NCI-H2227 (cell line): ENCODE measurements around the gene RARRES1.

Experiments used
- DNase-seq: peaks from one replicate; lab custom pipeline; 2025; ENCODE audit not compliant: unreplicated experiment; lab: John Stamatoyannopoulos, UW

The RARRES1 gene

DNA sequence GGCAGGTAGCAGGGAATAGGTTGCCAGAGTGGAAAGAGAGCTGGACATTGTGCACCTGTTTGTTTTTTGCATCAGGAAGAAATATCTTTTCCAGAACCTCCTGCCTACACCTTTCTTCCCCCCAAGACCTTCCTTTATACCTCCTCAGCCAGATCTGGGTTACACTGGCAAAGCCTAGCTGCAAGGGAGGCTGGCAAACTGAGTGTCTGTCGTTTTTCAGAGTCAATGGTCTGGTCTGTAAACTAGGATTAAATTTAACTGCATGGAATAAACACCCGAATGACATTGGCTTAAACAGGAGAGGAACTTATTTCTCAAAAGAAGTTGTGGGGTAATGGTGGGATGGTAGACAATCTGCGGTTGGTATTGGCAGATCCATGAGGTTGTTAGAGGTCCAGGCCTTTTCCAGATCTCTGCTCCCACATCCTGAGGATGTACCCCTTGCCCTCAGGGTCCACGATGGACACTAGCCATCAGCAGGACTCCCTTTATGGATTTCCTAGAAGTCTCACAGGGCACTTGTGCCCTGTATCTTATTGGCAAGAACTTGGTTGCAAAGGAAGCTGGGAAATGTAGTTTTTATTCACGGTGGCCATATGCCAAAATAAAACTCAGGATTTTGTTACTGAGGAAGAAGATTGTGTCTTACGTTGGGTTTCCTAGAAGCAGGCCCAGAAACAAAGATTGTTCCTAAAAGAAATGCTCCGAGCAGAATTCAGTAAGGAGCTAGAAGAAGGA is 3.2 kb upstream of the RARRES1 start:
- DNase-seq = no peak

DNA sequence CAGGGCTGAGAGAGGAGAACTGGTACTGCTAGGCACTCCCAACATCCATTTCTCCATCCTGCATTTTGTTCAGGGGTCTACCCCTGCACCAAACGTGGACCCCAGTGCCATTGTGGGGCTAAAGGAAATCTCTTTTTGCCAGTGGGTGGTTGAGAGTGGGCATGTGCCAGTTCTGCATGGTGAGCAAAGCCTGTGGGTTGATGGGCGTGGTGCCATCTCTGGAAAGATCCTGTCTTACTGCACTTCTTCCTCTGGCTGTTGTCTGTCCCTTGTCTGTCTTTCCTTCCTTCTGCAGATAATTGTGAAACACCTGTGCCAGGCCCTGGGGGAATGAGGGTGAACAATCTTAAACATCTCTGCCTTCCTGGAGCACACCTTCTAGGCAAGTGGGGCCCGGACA is 1.4 kb upstream of the RARRES1 start:
- no peak for DNase-seq

DNA sequence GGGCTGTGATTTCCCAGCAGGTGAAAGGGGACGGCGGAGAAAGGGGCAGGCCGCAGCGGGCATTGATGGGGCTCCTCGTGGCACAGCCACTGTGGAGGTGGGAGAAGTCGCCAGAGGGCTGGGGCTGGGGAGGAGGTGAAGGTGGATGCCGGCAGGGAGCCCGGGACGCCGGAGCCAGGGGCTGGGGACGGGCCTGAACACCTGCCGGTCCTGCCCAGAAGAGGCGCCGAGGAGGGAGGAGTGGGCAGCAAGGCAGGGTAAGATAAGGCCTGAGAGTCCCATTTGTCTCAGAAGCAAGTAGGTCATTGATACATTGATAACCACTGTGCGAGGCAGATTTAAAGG is 571 bp upstream of the RARRES1 start:
- no peak for DNase-seq

DNA sequence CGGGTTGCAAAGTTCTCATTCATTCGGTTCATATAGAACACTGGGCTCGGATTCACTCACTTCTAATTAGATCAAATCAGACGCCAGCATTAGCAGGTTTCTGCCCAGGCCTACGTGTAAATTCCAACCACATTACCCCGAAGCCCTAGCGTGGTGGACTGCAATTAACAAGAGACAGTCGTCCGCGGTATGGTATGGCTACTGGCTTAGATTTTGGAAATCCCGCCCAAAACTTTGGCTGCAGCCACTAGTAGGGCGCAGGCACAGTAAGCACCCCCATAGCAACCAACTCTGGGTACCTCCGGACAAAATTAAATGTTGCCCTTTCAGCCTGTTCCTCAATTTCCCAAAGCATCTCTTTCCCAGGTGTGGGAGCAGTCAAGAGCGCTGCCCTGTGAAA is 771 bp downstream of the RARRES1 start:
- DNase-seq = no peak

DNA sequence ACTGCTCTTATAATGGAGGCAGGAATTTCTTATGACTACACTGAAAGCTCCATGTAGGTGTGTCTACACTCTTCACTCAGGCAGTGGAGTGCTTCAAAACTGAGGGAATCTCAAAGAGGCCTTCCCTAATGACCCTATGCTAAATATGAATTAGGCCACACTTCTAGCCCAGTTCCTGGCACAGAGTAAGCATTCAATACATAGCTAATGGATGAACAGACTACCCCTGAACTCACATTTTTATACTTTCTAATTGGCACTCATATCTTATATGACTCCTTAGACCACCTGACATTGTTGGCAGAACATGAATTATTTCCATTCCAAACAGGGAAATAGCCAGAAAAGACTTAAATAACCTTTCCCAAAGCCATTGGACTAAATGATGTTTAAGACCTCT is 3.4 kb downstream of the RARRES1 start:
- DNase-seq = no peak

DNA sequence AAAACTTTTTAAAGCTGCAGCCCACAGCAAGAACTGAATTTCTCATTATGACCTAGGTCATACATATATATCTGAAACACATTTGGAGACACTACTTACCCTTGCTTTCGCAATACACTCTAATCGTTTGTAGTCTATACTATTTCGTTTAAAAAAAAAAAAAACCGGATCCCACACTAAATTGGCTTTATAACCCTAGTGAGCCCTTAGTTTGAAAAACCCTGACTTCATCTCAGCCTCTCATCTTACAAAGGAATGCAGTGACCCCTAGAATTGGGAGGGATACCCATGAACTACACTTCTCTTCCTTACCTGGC is 4.2 kb downstream of the RARRES1 start:
- DNase-seq = no peak

DNA sequence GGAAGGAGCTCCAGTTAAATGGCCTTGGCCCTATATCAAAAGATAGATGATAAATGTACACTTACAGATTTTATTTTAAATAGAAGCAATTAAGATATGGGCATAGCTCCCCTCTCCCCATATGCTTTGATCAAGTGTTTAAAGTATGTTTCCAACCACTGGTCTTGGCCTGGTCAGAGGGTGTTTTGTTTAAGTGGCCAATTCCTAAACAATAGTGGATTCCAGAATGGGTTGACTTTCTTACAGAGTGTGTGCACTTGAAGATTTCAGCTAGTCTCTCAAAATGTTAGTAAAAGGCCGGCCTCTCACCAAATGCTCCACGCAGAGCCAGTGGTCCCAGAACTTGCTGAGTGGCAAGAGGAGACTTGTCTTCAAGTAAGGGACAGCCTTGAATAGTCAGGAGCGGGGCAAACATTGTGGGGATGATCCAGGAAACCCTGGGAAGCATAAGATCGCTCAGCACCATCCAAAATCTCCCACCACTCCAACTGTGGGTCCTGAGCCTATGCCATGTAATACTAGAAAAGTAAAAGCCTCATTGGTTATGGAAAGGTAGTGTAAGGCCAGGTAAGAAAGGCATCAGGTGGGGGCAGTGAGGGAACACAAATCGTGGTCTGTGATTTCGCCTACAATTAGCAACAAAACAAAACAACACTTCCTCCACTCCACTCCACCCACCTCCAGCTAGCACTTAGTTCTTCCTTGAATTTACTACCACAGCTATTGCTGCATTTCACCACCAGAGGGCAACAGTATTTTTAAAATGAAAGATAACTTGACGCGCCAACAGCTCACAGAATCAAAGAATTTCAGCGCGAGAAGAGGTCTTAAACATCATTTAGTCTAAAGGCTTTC is 4.8 kb downstream of the RARRES1 start:
- peak; percentile 62 for DNase-seq

DNA sequence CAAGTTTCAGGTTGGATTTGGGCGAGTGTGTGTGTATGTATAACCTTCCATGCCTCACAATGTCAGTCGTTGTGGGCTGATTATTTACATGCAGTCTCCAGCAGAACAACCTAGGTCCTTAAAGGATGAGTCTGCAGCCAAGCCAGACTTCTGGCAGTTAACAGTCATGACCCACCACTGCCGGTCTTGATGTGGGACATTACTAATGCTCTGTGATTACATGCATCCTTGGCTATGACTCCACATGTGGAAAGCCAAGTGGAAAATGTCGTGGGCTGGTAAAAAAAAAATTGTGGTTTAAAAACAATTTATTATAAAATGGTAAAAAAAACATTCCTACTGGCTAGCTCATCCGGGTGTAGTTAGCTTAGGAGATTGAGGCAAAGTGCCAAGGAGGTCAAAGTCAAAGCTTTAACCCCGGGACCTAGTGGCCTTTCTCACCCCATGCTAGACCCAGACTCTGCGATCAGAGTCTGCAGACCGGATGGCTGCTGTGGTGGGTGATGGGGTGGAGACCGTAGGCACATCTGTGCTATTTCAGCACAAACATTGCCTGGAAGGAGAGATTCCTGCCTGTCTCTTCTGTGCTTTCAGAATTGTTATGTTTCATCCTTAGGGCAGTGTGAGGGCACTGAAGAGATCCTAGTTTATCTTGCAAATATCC is 6.8 kb downstream of the RARRES1 start:
- DNase-seq = no peak

DNA sequence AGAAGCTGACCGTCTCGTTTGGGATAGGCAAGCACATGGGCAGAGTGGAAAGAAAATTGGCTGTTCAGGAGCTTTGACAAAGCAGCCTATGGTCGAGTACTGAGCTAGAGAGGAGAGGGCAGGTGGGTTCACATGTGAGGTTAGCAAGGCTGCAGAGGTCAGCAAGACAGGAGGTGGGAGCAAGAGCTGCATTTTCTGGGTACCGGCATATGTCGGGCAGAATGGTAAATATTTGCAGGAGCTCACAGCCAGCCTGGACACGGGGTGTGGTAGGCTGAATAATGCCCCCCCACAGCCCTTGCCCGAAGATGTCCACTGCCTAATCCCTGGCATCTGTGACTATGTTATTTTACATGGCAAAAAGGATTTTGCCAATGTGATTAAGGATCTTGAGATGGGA is 8.3 kb downstream of the RARRES1 start:
- DNase-seq = no peak

DNA sequence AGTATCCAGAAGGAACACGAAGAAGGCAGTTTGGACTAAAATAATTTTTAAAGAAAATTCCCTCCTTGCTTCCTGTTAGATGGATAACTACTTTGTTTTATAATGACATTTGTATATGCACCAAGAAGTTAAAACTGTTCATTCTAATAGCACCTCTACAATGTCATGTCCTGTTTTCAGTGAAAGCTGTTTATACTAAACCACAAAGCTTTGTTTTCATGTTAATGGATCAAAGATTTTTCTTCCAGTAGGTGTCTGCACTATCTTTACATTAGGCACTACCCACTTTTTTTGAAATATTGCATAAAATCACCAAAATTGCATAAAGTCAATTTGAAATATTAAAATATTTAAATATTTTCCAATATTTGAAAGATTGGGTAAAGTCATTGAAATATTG is 10.1 kb downstream of the RARRES1 start:
- DNase-seq = no peak

DNA sequence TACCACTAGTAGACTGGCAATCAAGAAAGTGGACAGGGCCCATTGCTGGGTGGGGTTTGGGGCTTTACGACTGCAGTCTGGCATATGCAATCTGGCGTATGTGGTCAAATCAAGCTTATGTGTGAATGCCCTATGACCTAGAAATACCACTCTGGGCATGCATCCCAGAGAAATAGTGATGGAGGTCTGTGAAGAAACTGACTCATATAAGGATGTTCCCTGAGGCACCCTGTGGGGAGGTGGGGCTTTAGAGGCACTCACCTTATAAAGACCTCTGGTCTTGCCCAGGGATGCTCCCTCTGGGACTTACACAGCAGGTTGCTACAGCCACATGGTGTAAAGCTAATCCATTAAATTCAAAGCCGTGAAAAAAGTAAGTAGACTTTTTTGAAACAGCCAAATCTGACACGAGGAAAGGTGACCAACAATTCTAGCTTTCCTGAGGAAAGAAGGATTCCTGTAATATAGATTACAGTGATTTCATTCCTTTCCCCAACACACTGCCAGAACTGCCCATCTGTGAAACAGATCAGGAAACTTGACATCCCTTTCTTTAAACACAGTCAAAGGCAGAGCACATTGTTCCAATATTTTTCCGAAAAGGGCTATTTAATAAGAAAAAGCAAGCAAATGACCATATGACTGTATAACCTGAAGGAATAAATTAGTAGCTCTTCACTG is 13.6 kb downstream of the RARRES1 start:
- no peak for DNase-seq

DNA sequence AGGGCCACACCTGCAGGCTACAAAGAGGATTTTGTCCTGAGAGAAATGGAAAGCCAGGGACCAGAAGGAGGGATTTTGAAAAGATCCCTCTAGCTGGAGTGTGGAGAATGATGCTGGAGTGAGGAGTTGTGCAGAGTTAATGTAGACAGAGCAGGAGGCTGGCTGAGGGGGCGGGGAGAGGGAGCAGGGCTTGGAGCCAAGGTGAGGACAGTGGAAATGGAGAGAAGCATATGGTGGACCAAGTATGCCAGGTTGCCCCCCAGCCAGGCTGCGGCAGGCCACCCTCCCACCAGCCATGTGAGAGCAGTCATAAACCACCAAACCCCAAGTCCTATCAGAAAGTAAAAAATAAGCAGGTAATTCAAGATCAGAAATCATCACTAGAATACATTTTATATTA is 14.7 kb downstream of the RARRES1 start:
- no peak for DNase-seq

DNA sequence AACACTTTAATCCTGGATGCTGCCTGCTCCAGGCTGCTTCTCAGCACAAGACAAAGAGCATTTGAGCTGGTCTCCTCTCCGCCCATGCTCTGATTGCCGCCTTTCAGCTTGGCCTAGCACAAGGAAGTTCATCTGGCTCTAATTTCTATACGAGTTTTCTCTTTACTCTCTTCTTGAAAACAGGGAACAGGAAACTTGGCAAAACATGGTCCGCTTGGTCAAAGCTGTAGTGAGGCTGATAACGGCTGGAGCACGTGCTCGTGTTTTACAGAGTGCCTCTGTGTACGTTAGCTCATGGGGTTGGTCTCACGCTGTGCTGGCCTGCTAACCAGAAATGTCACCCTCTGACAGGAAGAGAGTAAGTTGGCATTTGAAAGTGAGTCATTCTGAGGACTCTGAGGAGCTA is 19.2 kb downstream of the RARRES1 start:
- no peak for DNase-seq

DNA sequence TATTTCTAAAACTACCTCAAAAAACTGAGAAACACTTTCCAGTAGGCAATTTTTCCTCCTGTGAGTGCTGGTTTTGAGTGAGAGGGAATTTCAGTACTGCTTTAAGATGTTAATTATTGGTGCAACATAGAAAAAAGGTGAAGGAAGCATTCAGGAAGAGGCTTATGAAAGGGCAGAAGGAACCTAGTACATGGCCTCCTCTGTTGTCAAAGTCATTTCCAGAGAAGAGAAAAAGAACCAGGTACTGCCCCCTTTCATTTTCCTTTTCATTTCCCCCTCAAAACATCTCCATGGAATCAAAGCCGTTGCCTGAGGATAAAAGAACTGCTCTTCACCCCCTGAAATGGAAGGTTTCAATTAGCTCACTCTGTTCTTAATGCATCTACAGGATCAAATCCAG is 19.8 kb downstream of the RARRES1 start:
- no peak for DNase-seq

DNA sequence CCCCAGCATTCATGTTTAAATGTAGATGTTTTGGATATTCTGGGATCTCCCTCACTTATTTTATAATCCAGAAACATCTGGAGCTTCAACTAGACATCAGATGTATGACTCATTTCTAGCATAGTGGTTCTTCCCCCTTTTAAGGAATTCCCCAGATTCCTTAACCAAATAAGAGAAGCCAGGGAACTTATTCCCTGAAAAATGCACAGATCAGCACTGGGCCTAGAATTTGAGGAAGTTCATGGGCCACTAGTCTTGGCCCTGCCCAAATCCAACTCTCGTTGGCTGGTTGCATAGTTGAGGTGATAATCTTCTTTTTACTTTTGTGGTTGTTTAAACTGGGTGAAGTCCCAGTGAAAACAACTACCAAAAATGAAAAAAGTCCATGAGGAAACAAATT is 20.4 kb downstream of the RARRES1 start:
- DNase-seq = no peak

DNA sequence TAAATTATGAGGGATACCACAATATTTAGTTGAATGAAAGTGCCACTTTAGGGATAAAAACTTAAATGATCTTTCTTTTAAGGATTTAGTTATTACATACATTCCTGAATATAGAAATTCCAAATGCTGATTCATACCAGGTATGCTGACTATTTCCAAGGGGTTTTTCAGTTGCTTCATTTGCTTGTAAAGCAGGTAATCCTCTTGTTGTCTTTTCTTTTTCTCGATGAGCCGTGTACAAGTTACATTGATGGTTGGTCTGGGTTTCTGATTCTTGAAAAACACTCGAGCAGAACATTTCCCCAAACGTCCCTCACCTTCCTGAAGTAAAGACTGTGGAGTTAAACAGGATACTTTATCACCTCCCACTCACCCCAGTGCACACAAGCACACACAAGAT is 21.7 kb downstream of the RARRES1 start:
- no peak for DNase-seq

DNA sequence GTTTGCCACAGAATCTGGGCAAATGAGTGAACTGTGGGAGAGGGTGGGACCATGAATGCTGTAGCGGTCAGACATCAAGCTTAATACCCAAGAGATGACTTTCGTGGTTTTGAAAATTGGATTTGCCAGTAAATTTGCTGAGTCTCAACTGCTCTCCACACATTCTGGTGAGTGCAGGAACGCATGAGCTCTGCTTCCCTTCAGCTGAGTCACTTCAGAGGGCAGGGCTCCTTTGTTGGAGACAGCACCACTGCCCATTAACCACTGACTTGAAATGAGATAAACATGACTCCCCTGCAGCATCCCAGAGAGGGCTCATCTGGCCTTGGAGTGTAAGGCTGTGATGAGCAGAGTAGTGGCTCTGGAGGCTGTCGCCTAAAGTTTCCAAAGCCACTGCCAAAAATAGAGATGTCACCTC is 22.6 kb downstream of the RARRES1 start:
- DNase-seq = no peak

DNA sequence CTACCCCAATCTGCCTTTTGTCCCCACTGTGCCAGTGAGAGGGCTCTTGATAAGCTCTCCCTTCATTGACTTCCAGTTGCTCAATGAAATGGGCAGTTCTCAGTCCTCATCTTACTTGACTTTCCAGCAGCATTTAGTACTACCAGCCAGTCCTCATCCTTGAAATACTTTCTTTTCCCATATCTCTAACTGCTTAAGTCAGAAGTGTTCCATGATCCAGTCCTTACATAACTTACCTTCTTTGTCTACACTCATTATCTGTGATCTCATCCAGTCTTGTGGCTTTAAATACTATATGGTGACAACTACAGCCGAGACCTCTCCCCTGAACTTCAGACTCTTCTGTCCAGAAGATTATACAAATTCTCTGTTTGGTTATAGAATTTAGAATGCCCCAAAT is 28.7 kb downstream of the RARRES1 start:
- DNase-seq = no peak

DNA sequence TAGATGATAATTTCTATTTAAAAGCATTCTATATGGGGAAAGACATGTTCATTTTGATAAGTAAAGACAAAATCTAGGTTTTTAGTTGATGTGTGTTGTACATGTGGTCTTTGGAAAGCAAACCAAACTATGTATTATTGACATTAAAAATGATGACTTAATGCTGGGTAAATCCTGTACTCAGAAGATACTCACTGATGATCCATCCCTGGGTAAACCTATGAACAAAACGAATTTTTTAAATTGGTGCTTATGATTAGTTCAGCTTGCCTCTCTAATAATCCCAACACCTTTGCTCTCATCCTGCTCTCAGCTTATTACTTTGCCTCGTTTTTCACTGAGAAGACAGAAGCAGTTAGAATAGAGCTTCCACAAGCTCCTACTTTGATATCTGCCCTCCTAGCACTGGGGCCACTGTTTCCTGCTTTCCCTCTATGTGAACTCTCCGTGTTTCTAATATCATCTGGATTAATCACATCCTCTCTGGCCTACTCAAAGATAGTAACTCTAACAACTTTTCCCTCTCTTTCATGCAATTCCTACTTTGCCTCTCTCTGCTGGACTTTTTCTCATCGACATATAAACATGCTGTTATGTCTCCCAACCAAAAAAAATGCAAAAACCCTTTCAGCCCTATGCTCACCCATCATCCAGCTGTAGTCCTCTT is 29.3 kb downstream of the RARRES1 start:
- DNase-seq = no peak

DNA sequence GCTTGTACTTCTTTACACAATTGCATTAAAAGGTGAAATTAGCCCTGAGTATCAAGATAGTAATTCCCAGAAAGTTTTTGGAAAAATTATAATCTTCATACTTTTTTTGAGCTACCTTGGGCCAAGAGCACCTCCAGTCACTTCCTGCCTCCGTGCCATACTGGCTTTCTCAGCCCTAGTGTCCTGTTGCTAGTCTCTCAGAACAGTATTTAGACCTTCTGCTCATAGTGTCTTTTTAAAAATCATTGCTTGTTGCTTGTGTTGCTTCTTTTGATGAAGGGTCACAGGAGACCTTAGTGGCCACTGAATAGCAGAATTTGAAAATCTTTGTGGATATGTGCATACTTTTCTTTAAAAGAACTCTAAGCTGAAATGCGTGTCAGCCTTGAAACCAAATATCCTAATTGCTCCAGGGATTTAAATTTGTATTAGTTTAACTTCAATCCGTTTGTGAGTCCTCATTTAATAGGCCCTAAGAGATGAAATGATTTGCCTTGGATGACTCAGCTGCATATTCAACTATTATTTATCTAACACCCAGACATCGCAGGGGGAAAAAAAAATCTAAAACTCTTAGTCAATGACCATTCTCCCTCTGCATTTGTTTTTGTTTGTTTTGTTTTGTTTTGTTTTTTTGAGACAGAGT is 30.7 kb downstream of the RARRES1 start:
- no peak for DNase-seq

DNA sequence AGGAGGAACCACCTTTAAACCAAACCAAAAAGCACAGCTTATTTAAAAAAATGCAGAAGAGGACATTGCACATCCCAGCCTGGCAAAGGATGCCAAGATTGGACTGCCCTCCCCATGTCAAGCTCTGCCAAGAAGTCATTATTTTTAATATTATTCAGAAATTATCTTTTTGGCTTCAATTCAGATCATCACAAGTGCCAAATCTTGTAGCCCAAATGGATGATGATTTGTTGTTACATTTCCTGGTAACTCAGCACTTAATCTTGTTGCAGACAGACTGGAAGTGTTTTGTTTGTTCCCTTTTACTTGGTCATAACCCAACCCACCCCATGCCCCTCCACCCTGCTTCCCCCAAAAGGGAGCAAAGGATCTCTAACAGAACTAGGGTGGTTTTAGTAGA is 31.7 kb downstream of the RARRES1 start:
- no peak for DNase-seq
